Stimulated activated CD8-positive, alpha-beta memory T cell treated with anti-CD3 and anti-CD28 coated beads, Interleukin-4, amount 100 ng/mL, for 1 hour (primary cell): ENCODE measurements around the gene C17orf107.
"Not testable (repeated sequence)": the region's sequence is repeated elsewhere in the genome, so short reads cannot be mapped to it uniquely, and the experiment has no call there.

Experiments used
- DNase-seq, 2 donors: peaks; one replicate each; pipeline ENCODE4 v3.0.0-alpha.2; 2020; ENCODE audit warnings: low read depth in 2 of 2, low spot score in 1 of 2

The C17orf107 gene

GRCh38 chr17:4899341-4900230, at the start of gene C17orf107:
Gene C17orf107 (plus strand): TSS chr17:4899536. CDS start chr17:4899763, 227 bp downstream.
- peak; percentile 83 to 89 for DNase-seq

DNA sequence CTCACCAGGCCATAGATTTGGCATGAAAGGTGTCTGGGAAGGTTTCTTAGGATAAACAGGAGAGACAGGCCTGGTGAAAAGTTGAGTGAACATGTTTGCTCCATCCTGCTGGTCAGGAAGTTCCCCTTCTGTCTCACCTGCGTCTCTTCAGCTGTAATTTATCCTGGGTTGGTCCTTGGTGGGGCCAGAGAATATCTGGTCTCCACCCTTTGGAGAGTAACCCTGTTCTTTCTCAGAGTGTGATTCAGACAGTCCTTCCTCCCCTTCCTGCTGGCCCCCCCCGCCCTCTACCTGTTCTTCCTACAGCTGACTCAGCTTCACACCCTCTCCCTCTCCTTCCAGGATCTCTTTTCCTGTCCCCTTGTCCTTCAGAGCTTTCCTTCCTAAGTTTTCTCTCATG, 49.1 kb upstream of the C17orf107 start:
- no peak for DNase-seq

DNA sequence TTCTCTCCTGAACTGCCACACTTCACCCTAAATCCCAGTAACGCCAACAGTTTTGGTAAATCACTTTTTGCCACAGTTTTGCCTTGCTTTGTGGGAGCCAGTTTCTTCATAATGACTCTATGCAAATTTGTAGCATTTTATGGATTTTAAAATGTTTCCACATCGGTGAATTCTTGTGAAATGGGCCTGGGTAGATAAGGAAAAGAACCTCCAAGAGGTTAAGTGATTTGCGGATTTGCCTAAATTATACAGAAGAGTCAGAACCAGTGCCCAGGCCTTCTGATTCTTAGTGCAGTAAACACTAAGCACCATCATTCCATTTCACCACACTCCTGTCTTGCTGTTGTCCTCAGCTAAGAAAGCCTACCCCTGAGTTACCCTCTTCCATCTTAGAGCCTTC, 48.3 kb upstream of the C17orf107 start:
- no peak for DNase-seq

DNA sequence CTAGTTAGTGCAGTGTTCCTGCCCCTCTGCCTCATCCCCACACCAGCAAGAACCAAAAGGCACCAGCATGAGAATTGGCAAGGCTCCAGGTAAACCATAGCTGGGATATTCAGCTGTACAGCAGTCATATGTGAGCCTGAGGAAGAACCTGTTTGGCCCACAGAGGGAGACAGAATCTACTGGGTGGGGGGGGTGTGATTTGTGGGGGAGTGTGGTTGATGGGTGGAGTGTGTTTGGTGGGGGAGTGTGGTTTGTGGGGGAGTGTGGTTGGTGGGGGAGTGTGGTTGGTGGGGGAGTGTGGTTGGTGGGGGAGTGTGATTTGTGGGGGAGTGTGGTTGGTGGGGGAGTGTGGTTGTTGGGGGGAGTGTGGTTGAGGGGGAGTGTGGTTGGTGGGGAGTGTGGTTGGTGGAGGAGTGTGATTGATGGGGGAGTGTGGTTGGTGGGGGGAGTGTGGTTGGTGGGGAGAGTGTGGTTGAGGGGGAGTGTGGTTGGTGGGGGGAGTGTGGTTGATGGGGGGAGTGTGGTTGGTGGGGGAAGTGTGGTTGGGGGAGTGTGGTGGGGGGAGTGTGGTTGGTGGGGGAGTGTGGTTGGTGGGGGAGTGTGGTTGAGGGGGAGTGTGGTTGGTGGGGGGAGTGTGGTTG, 46.6 kb upstream of the C17orf107 start:
- no peak for DNase-seq

DNA sequence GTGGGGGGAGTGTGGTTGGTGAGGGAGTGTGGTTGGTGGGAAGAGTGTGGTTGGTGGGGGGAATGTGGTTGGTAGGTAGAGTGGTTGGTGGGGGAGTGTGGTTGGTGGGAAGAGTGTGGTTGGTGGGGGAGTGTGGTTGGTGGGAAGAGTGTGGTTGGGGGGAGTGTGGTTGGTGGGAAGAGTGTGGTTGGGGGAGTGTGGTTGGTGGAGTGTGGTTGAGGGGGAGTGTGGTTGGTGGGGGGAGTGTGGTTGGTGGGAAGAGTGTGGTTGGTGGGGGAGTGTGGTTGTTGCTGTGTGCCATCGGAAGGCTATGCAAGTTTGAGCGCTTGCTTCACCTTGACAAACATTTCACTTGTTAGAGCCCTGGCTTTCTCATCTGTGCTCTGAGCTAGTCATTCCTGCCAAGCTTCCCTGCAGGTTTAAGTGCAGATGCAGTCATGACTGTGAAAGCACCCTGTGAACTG, 46.1 kb upstream of the C17orf107 start:
- DNase-seq, result no peak

GRCh38 chr17:4854111-4854681, 45.1 kb upstream of the C17orf107 start:
- no peak for DNase-seq

DNA sequence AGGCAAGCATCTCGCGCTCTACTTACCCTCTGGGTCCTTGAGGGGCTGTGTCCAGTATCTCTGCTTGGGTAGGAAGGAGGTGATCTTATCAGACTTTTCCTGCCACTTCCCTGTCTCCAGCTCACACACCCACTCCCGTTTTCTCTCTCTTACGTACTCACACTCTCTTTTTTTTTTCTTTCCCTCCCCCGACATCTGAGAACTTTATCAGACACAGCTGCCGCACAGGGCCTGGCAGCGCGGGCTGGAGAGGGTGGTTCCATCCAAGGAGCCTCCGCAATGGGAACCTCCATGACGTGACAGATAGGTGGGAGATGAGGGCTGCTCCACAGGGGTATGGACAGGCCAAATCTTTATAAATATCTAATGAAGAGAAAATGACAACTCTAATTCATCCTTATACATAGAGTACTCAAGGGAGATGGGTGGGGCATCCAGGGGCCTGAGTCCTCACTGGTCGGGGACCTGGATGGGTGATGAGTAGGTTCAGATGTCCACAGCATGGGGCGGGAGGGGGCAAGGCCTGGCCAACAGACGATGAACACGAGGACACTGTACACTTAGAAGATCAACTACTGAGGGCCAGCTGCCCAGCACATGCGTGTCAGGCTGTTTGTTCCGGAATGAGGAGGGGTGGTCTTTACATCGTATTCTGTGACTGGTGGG, 42.9 kb upstream of the C17orf107 start:
- no peak for DNase-seq

DNA sequence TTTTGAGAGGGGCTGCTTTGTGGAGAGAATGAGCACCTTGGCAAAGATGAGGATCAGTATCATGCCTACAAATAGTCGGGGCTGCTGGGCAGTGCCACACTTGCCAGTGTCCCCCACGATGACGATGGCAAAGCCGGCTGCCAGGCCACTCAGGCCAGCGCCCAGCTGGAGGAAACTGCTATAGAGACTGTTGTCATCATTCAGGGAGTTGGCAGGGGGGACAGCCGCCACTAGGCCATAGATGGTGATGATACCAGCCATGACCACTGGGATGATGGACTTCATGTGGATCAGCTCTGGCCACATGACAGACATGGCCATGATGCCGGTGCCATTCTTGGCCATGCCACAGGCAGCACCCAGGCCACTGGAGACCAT, 42.4 kb upstream of the C17orf107 start:
- DNase-seq, result no peak

- DNase-seq, result not testable (repeated sequence)
Observed at GRCh38 chr17:4857347-4857746, 42.0 kb upstream of the C17orf107 start.

- no peak for DNase-seq
Observed at GRCh38 chr17:4858068-4858881, 41.1 kb upstream of the C17orf107 start.

DNA sequence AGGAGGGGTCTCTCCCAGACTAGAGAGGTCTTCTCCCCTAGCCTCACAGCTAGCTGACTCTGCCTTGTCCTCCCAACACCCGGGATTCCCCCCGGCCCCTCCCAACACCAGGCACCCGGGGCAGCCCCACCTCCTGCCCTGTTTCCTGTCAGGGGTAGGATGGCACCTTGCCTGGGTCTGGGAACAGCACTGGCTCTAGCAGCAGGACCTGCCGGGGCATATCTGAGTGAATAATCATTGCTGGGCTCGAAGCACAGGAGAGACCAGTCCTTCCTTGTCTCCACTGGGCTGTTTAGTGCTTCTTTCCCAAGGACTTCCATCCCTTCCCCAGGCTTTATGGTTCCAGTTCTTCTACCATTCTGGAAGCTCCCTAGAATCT, 40.5 kb upstream of the C17orf107 start:
- no peak for DNase-seq

DNA sequence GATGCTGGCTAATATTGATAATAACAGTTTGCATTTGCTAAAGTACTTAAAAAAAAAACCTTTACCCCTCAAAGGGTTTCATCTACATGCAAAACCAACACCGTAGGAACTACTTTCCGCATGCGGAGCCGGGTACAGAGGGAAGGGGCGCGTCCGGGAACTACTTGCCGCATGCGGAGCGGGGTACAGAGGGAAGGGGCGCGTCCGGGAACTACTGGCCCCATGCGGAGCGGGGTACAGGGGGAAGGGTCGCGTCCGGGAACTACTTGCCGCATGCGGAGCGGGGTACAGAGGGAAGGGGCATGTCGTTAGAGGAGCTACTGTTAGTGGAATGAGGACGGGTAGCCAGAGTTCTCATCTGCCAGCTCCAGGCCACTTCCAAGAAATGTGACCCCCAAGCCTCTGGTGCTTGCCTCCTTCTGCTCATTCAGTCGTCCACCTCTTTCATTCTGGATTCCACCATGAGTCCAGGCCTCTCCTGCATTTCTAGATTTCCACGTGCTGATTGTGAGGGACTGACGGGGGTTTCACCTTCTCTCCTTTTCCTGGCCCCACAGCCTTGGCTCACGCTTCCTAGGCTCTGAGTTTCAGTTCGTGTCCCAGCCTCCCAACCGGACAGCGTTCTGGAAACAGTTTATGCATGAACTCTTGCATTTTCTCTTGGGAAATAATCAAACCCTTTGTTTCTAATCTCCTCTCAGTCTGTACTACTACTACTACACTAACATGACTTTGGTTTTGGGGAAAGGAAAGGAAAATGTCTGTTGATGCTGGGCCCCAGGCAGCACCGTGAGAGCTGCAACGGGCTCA, 39.3 kb upstream of the C17orf107 start:
- DNase-seq, result no peak

- no peak for DNase-seq
Observed at GRCh38 chr17:4860651-4861050, 38.7 kb upstream of the C17orf107 start.

DNA sequence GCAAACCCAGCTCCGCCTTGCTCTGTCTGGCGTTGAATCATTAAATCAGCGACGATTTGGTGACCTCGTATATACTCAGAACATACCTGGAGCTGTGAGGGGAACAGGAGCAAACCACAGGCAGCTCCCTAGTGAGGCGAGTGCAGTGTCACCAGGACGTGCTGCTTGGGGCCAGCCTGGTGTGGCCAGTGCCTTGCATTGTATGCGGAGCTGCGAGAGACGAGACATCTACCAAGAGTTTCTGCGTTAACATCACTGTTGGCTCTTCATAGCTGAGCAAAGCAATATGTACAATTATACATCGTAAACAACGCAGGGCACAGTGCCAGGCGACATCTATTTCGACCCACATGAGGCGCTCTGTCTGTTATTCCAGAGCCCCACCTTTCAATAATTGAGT, 38.3 kb upstream of the C17orf107 start:
- DNase-seq, result no peak

GRCh38 chr17:4862720-4863119, 36.6 kb upstream of the C17orf107 start:
- DNase-seq, result no peak

DNA sequence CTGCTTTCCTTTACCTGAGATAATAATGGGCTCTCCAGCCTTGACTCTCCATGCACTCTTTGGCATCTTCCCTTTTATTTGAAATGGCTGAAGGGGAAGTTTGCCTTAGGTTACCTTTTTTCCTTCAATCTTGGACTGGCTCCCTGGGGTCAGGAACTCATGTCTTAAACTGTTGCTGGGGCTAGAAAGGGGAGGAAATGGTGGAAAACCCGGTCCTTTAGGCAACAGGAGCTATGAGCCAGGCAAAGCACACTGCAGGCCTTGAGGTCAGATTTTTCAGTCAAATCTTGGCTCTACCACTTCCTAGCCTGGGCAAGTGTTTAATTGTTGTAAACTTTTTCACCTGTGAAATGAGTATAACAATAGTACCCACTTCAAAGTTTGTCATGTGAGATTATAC, 36.0 kb upstream of the C17orf107 start:
- DNase-seq, result no peak

- not testable (repeated sequence) for DNase-seq
Observed at GRCh38 chr17:4867535-4867934, 31.8 kb upstream of the C17orf107 start.

GRCh38 chr17:4869058-4869998, 30.0 kb upstream of the C17orf107 start:
- DNase-seq, result not testable (repeated sequence)

DNA sequence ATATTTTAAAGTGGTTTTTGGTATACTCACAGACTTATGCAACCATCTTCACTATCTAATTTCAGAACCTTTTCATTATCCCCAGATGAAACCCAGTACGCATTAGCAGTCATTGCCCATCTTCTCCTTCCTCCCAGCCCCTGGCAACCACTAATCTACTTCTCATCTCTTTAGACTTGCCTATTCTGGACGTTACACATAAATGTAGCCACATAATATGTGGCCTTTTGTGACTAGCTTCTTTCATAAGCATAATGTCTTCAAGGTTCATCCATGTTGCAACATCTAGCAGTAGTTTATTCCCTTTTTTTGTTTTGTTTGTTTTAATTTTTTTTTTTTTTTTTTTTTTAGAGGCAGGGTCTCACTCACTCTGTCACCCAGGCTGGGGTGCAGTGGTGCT, 28.5 kb upstream of the C17orf107 start:
- no peak for DNase-seq
